Tibial nerve (tissue), 4 donors: Measurements from ENCODE around the gene ZFR. TPM values are rescaled to one million over a fixed set of nuclear protein-coding genes. Genes with fewer than 3 reads are reported as not detected.
"Not testable (repeated sequence)": the region's sequence is repeated elsewhere in the genome, so short reads cannot be mapped to it uniquely, and the experiment has no call there.

Source experiments
- DNase-seq, 2 donors: peaks; one replicate each; pipeline ENCODE4 v3.0.0-alpha.2; 2019; ENCODE audit warnings: low spot score in 2 of 2
- H3K27ac ChIP-seq, 4 donors: fragments of 200-600 bp; sonication (generic) in 3 of 4; one replicate each; pipeline ENCODE4 v1.5.1; 2017 to 2019; ENCODE audit warnings: mild to moderate bottlenecking in 1 of 4
- H3K27me3 ChIP-seq, 2 donors: fragments of 200-600 bp; sonication (generic) in 1 of 2; one replicate each; pipeline versions ENCODE4 v1.5.1 to v1.6.0; 2017 to 2019
- H3K36me3 ChIP-seq, 3 donors: fragments of 200-600 bp; sonication (generic); one replicate each; pipeline ENCODE4 v1.5.1; 2018 to 2019
- H3K4me1 ChIP-seq, 4 donors: fragments of 200-600 bp; sonication (generic) in 3 of 4; one replicate each; pipeline ENCODE4 v1.5.1; 2017 to 2019
- H3K4me3 ChIP-seq, 4 donors: fragments of 200-600 bp; sonication (generic) in 3 of 4; one replicate each; pipeline ENCODE4 v1.5.1; 2017 to 2019; ENCODE audit warnings: mild to moderate bottlenecking in 1 of 4, moderate library complexity in 1 of 4
- H3K9me3 ChIP-seq, 4 donors: fragments of 200-600 bp; sonication (generic) in 3 of 4; one replicate each; pipeline ENCODE4 v1.5.1; 2017 to 2019
- EP300 ChIP-seq, 2 donors: sonication (generic); formaldehyde crosslinking; IDR thresholded peaks; one replicate each; pipeline ENCODE4 v1.6.1; 2017; ENCODE audit warnings: antibody characterized with exemption in 2 of 2, mild to moderate bottlenecking in 1 of 2
- POLR2A ChIP-seq, 2 donors: fragments of 450-650 bp; IDR thresholded peaks; one replicate each; pipeline ENCODE4 v1.6.1; 2017; ENCODE audit warnings: antibody characterized with exemption in 2 of 2, mild to moderate bottlenecking in 2 of 2, moderate library complexity in 2 of 2
- WGBS, 2 donors: methylation state at CpG; one replicate each; pipeline ENCODE4 v1.1.5; 2018; 5-methylcytosine and 5-hydroxymethylcytosine counted together
- total RNA-seq, 4 donors: library from RNA; depleted of rRNA; stranded (reverse); fragments of >200 nt; gene quantifications; one replicate each; pipeline ENCODE4 v1.1.0, GENCODE V29; 2016
- TF ChIP-seq, protein P1 (sequence below), 5 experiments: fragments of 200-600 bp in 3 of 5; fragments of 450-650 bp in 2 of 5; sonication (generic) in 3 of 5; IDR thresholded peaks; one replicate each; pipeline ENCODE4 v1.5.1; 2016 to 2019; ENCODE audit warnings: antibody characterized with exemption in 5 of 5, mild to moderate bottlenecking in 3 of 5, moderate library complexity in 2 of 5

ZFR gene
- total RNA-seq, 4 donors from 2014 or later = 63.9 to 83.5 (median 73.8) TPM

GRCh38 chr5:32369032-32369431 lies 75.5 kb downstream of the ZFR start:
- Histone ChIP-seq H3K36me3 (peaks cover 0 to 63% (median 0%) of the 10 kb centered on the region in 3 donors), H3K4me3 (no peak overlapping the region), H3K27me3 (no peaks in the 10 kb centered on the region), H3K4me1 (no peaks in the 10 kb centered on the region), H3K27ac (no peak overlapping the region), H3K9me3 (no peaks in the 10 kb centered on the region)
- no peak for TF ChIP-seq POLR2A (IDR thresholded peaks at IDR 0.05)
- no peak for DNase-seq
- WGBS, 2 donors = 81% methylated on average over 4 of the region's 4 CpGs

DNA sequence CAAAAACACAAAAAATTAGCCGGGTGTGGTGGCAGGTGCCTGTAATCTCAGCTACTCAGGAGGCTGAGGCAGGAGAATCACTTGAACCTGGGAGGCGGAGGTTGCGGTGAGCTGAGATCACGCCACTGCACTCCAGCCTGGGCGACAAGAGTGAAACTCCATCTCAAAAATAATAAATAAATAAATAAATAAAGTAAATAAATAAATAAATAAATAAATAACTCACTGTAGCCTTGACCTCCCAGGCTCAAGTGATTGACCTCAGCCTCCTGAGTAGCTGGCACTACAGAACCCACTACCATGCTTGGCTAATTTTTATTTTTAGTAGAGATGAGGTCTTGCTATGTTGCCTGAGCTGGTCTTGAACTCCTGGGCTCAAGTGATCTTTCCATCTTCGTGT lies 77.3 kb downstream of the ZFR start:
- H3K4me1 ChIP-seq, DNase-seq, H3K27ac ChIP-seq, H3K27me3 ChIP-seq, H3K4me3 ChIP-seq, H3K9me3 ChIP-seq: not testable (repeated sequence)
- H3K36me3 ChIP-seq = peaks cover 0 to 67% (median 10%) of the 10 kb centered on the region in 3 donors
- 81% methylated on average over 6 of the region's 6 CpGs for whole genome bisulfite sequencing, 2 donors

GRCh38 chr5:32365623-32366022 lies 78.9 kb downstream of the ZFR start:
- peaks cover 0 to 67% (median 10%) of the 10 kb centered on the region in 3 donors for H3K36me3 ChIP-seq

GRCh38 chr5:32363030-32363429 lies 81.5 kb downstream of the ZFR start:
- H3K27me3 ChIP-seq = no peaks in the 10 kb centered on the region
- no peak overlapping the region for H3K4me3 ChIP-seq
- DNase-seq = no peak
- H3K27ac ChIP-seq = no peak overlapping the region
- no peaks in the 10 kb centered on the region for H3K4me1 ChIP-seq
- peaks cover 0 to 73% (median 10%) of the 10 kb centered on the region in 3 donors for H3K36me3 ChIP-seq
- TF ChIP-seq POLR2A (IDR thresholded peaks at IDR 0.05) = no peak
- no peak for TF ChIP-seq EP300 (IDR thresholded peaks at IDR 0.05)
- TF ChIP-seq, protein P1, sequence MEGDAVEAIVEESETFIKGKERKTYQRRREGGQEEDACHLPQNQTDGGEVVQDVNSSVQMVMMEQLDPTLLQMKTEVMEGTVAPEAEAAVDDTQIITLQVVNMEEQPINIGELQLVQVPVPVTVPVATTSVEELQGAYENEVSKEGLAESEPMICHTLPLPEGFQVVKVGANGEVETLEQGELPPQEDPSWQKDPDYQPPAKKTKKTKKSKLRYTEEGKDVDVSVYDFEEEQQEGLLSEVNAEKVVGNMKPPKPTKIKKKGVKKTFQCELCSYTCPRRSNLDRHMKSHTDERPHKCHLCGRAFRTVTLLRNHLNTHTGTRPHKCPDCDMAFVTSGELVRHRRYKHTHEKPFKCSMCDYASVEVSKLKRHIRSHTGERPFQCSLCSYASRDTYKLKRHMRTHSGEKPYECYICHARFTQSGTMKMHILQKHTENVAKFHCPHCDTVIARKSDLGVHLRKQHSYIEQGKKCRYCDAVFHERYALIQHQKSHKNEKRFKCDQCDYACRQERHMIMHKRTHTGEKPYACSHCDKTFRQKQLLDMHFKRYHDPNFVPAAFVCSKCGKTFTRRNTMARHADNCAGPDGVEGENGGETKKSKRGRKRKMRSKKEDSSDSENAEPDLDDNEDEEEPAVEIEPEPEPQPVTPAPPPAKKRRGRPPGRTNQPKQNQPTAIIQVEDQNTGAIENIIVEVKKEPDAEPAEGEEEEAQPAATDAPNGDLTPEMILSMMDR (IDR thresholded peaks at IDR 0.05) = no peak
- H3K9me3 ChIP-seq = no peaks in the 10 kb centered on the region

More at GRCh38 chr5:32365623-32366022, 78.9 kb downstream of the ZFR start:
- Histone ChIP-seq H3K4me3 (no peak overlapping the region), H3K27me3 (no peaks in the 10 kb centered on the region), H3K9me3 (no peaks in the 10 kb centered on the region), H3K27ac (no peak overlapping the region), H3K4me1 (no peaks in the 10 kb centered on the region)
- 97% methylated on average over 5 of the region's 5 CpGs for WGBS, 2 donors
- TF ChIP-seq, protein P1 (IDR thresholded peaks at IDR 0.05) = no peak
- TF ChIP-seq POLR2A (IDR thresholded peaks at IDR 0.05) (no peak), EP300 (IDR thresholded peaks at IDR 0.05) (no peak)
- DNase-seq = no peak

- no peak for DNase-seq
- Histone ChIP-seq H3K4me3 (no peak overlapping the region), H3K36me3 (peaks cover 0 to 75% (median 10%) of the 10 kb centered on the region in 3 donors), H3K9me3 (no peaks in the 10 kb centered on the region), H3K4me1 (no peaks in the 10 kb centered on the region), H3K27ac (no peak overlapping the region), H3K27me3 (no peaks in the 10 kb centered on the region)
- TF ChIP-seq POLR2A (IDR thresholded peaks at IDR 0.05) = no peak
- TF ChIP-seq EP300 (IDR thresholded peaks at IDR 0.05) = no peak
- TF ChIP-seq, protein P1 (IDR thresholded peaks at IDR 0.05) = no peak
- WGBS, 2 donors = 82 to 83% methylated on average over 4 of the region's 4 CpGs
Measured at GRCh38 chr5:32362527-32362926, 82.0 kb downstream of the ZFR start.

- no peak overlapping the region for H3K27ac ChIP-seq
- no peaks in the 10 kb centered on the region for H3K27me3 ChIP-seq
- TF ChIP-seq, protein P1 (IDR thresholded peaks at IDR 0.05) = no peak
- TF ChIP-seq EP300 (IDR thresholded peaks at IDR 0.05) (no peak), POLR2A (IDR thresholded peaks at IDR 0.05) (no peak)
- WGBS, 2 donors = 95 to 96% methylated on average over 4 of the region's 4 CpGs
- H3K4me1 ChIP-seq = no peaks in the 10 kb centered on the region
- no peaks in the 10 kb centered on the region for H3K9me3 ChIP-seq
- no peak overlapping the region for H3K4me3 ChIP-seq
- DNase-seq = no peak
- H3K36me3 ChIP-seq = peaks cover 0 to 89% (median 17%) of the 10 kb centered on the region in 3 donors
Measured at GRCh38 chr5:32360906-32361305, 83.6 kb downstream of the ZFR start.
